ENCODE measurements around the gene TFAP2C.

- TF ChIP-seq, protein P1, sequence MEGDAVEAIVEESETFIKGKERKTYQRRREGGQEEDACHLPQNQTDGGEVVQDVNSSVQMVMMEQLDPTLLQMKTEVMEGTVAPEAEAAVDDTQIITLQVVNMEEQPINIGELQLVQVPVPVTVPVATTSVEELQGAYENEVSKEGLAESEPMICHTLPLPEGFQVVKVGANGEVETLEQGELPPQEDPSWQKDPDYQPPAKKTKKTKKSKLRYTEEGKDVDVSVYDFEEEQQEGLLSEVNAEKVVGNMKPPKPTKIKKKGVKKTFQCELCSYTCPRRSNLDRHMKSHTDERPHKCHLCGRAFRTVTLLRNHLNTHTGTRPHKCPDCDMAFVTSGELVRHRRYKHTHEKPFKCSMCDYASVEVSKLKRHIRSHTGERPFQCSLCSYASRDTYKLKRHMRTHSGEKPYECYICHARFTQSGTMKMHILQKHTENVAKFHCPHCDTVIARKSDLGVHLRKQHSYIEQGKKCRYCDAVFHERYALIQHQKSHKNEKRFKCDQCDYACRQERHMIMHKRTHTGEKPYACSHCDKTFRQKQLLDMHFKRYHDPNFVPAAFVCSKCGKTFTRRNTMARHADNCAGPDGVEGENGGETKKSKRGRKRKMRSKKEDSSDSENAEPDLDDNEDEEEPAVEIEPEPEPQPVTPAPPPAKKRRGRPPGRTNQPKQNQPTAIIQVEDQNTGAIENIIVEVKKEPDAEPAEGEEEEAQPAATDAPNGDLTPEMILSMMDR (IDR thresholded peaks at IDR 0.05): no peak
- TF ChIP-seq POLR2A (IDR thresholded peaks at IDR 0.05): no peak
Measured at GRCh38 chr20:56665806-56666205, 36.7 kb downstream of the TFAP2C start.

Data from prostate gland (tissue), 2 donors.